WTC11 (cell line): ENCODE results near the gene OPN5. TPM values are rescaled to one million over a fixed set of nuclear protein-coding genes. Genes with fewer than 3 reads are reported as not detected.

ENCODE experiments used
- ATAC-seq: fragments of 200-7000 bp; cut with Tn5 transposase; 2 replicates; pipeline ENCODE4 v1.10.0; 2021; ENCODE audit warnings: mild to moderate bottlenecking, moderate library complexity
- CTCF ChIA-PET: fragments of 300-600 bp; sonication (Branson Sonifier 250); formaldehyde crosslinking; loops from one replicate; lab custom pipeline; 2021; ENCODE audit warnings: antibody characterized with exemption; lab: Charles Lee
- POLR2A ChIA-PET: fragments of 350-600 bp; sonication (Branson Sonifier 250); formaldehyde crosslinking; loops from one replicate; lab custom pipeline; 2021; ENCODE audit warnings: antibody characterized with exemption; lab: Charles Lee
- DNase-seq: peaks from one replicate; pipeline ENCODE4 v3.0.0; 2021; ENCODE audit warnings: low spot score
- H3K27ac Mint-ChIP-seq: 2 replicates; pipeline ENCODE4 v1.8.0; 2021; ENCODE audit warnings: mixed read lengths
- H3K27me3 Mint-ChIP-seq: 2 replicates; pipeline ENCODE4 v1.8.0; 2021; ENCODE audit warnings: low read depth, mild to moderate bottlenecking, moderate library complexity, mixed read lengths
- H3K36me3 Mint-ChIP-seq: 2 replicates; pipeline ENCODE4 v1.8.0; 2021; ENCODE audit warnings: mixed read lengths
- H3K4me1 Mint-ChIP-seq: 2 replicates; pipeline ENCODE4 v1.8.0; 2022; ENCODE audit warnings: mixed read lengths
- H3K4me3 Mint-ChIP-seq: 2 replicates; pipeline ENCODE4 v1.8.0; 2021; ENCODE audit warnings: mild to moderate bottlenecking, moderate library complexity, mixed read lengths
- H3K9me3 Mint-ChIP-seq: 2 replicates; pipeline ENCODE4 v1.8.0; 2021; ENCODE audit warnings: mixed read lengths
- CREB1 ChIP-seq: sonication (generic); formaldehyde crosslinking; IDR thresholded peaks from 2 replicates; pipeline ENCODE4 v1.8.0; 2023; ENCODE audit warnings: mild to moderate bottlenecking, missing genetic modification reagents
- ELF4 ChIP-seq: sonication (generic); formaldehyde crosslinking; IDR thresholded peaks from 2 replicates; pipeline ENCODE4 v1.8.1; 2022; ENCODE audit warnings: low read depth, mild to moderate bottlenecking, moderate library complexity, missing genetic modification reagents
- ESRRA ChIP-seq: sonication (generic); formaldehyde crosslinking; IDR thresholded peaks from 2 replicates; pipeline ENCODE4 v1.8.1; 2022; ENCODE audit warnings: mild to moderate bottlenecking, missing genetic modification reagents, borderline replicate concordance
- FOXP1 ChIP-seq: sonication (generic); formaldehyde crosslinking; IDR thresholded peaks from 2 replicates; pipeline ENCODE4 v1.8.0; 2022; ENCODE audit warnings: missing genetic modification reagents, mild to moderate bottlenecking, moderate library complexity, borderline replicate concordance
- GTF2I ChIP-seq: fragments of 250-450 bp; sonication (Bioruptor Pico); conservative IDR thresholded peaks from 2 replicates; pipeline ENCODE4 v1.4.0; 2021; ENCODE audit warnings: mild to moderate bottlenecking
- JUN ChIP-seq: sonication (generic); formaldehyde crosslinking; IDR thresholded peaks from 2 replicates; pipeline ENCODE4 v1.8.0; 2023; ENCODE audit warnings: mild to moderate bottlenecking, missing genetic modification reagents
- MLX ChIP-seq: sonication (generic); formaldehyde crosslinking; IDR thresholded peaks from 2 replicates; pipeline ENCODE4 v1.8.1; 2023; ENCODE audit warnings: mild to moderate bottlenecking, missing genetic modification reagents, moderate library complexity
- MXD4 ChIP-seq: fragments of 250-450 bp; sonication (Bioruptor Pico); IDR thresholded peaks from 2 replicates; pipeline ENCODE4 v1.8.0; 2021; ENCODE audit warnings: mild to moderate bottlenecking, moderate library complexity, borderline replicate concordance
- NFATC4 ChIP-seq: fragments of 250-450 bp; sonication (Bioruptor Pico); IDR thresholded peaks from 2 replicates; pipeline ENCODE4 v1.9.0; 2021; ENCODE audit warnings: mild to moderate bottlenecking
- SMAD3 ChIP-seq: sonication (generic); formaldehyde crosslinking; IDR thresholded peaks from 2 replicates; pipeline ENCODE4 v1.8.0; 2022; ENCODE audit warnings: missing genetic modification reagents, mild to moderate bottlenecking, borderline replicate concordance
- SOX15 ChIP-seq: fragments of 250-450 bp; sonication (Bioruptor Pico); IDR thresholded peaks from 2 replicates; pipeline ENCODE4 v1.9.0; 2021; ENCODE audit warnings: mild to moderate bottlenecking
- ZNF121 ChIP-seq: sonication (generic); formaldehyde crosslinking; IDR thresholded peaks from 2 replicates; pipeline ENCODE4 v1.8.0; 2023; ENCODE audit warnings: missing genetic modification reagents
- ZNF263 ChIP-seq: sonication (generic); formaldehyde crosslinking; IDR thresholded peaks from 2 replicates; pipeline ENCODE4 v1.8.1; 2022; ENCODE audit warnings: low read depth, mild to moderate bottlenecking, moderate library complexity, missing genetic modification reagents
- ZNF281 ChIP-seq: sonication (generic); formaldehyde crosslinking; IDR thresholded peaks from 2 replicates; pipeline ENCODE4 v1.8.0; 2023; ENCODE audit warnings: mild to moderate bottlenecking, missing genetic modification reagents
- ZNF416 ChIP-seq: fragments of 250-450 bp; sonication (Bioruptor Pico); IDR thresholded peaks from 2 replicates; pipeline ENCODE4 v1.9.0; 2021; ENCODE audit warnings: mild to moderate bottlenecking, inconsistent platforms
- total RNA-seq: library from RNA; stranded (reverse); gene quantifications from 3 replicates; pipeline ENCODE4 v1.2.3, GENCODE V29; 2021
- TF ChIP-seq, protein P1 (sequence below): sonication (generic); formaldehyde crosslinking; IDR thresholded peaks from 2 replicates; pipeline ENCODE4 v1.8.0; 2023; ENCODE audit warnings: missing genetic modification reagents
- TF ChIP-seq, protein P2 (sequence below): fragments of 250-450 bp; sonication (Bioruptor Pico); conservative IDR thresholded peaks from 2 replicates; pipeline ENCODE4 v1.9.0; 2021; ENCODE audit warnings: mild to moderate bottlenecking
- TF ChIP-seq, protein P3 (sequence below): sonication (generic); formaldehyde crosslinking; conservative IDR thresholded peaks from 2 replicates; pipeline ENCODE4 v1.8.1; 2022; ENCODE audit warnings: mild to moderate bottlenecking, missing genetic modification reagents
- TF ChIP-seq, protein P4 (sequence below): sonication (generic); formaldehyde crosslinking; conservative IDR thresholded peaks from 2 replicates; pipeline ENCODE4 v1.8.1; 2023; ENCODE audit warnings: mild to moderate bottlenecking, low read depth, missing genetic modification reagents, moderate library complexity

OPN5 gene
- total RNA-seq, 1 experiment from 2014 or later, result not detected

GRCh38 chr6:47852727-47853126 is 70.9 kb downstream of the OPN5 start (continued):
- TF ChIP-seq, protein P1, sequence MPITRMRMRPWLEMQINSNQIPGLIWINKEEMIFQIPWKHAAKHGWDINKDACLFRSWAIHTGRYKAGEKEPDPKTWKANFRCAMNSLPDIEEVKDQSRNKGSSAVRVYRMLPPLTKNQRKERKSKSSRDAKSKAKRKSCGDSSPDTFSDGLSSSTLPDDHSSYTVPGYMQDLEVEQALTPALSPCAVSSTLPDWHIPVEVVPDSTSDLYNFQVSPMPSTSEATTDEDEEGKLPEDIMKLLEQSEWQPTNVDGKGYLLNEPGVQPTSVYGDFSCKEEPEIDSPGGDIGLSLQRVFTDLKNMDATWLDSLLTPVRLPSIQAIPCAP, result no peak
- TF ChIP-seq SMAD3 (CRISPR knock-in tag) (no peak), ZNF281 (no peak), ZNF121 (no peak), ZNF263 (CRISPR knock-in tag) (no peak), ZNF416 (no peak)
- TF ChIP-seq, all 79 proteins: peak for 0

DNA sequence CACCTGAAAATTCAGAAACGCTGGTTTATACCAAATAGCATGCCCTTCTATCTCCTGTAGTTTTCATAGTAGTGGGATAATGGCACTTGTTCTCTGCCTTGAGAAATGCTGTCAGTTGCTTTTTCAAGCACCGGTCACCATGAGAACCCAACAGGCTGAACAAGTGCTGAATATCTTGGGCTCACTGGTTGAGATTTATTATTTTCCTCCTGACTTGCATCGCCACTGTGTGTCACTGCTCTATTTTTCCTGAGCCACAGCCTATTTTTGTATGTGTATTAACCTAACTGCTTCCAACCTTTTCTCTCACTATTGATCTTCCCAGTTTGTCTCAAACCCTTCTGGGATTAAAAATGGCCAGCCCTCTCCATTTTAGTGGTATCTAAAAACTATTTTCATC is 71.9 kb downstream of the OPN5 start:
- TF ChIP-seq GTF2I (CRISPR knock-in tag), result no peak
- TF ChIP-seq ELF4, result no peak
- TF ChIP-seq, protein P2, sequence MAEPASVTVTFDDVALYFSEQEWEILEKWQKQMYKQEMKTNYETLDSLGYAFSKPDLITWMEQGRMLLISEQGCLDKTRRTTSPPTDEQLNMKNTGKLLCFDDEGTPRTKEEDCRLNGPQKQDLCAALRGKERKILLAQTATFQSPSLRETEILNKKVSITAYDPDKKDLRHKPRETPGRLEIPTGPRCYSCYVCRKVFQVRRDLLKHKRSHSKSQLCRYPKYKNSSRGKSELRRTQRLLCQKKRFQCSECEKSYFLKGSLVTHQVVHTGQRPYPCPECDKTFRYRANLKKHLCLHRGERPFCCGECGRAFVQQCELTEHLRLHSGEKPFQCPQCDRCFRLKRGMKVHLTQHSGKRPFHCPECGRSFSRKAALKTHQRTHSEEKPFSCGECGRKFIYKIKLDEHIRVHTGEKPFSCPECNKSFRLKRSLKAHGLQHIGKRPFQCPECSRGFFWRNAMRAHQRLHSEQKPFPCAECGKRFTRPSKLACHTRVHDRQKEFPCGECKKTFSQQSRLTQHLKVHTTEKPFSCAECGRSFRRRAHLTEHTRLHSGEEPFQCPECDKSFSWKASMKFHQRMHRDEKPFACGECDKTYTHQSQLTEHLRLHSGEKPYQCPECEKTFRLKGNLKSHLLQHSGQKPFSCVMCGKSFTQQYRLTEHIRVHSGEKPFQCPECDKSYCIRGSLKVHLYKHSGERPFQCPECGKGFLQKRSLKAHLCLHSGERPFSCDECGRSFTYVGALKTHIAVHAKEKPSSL (CRISPR knock-in tag), result no peak
- no peak for TF ChIP-seq NFATC4
- TF ChIP-seq, protein P3, sequence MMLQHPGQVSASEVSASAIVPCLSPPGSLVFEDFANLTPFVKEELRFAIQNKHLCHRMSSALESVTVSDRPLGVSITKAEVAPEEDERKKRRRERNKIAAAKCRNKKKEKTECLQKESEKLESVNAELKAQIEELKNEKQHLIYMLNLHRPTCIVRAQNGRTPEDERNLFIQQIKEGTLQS (CRISPR knock-in tag), result no peak
- TF ChIP-seq, all 79 proteins: peak for 0
- Mint-ChIP-seq H3K36me3 (no peaks in the 10 kb centered on the region), H3K4me3 (no peak overlapping the region), H3K27ac (no peak overlapping the region), H3K4me1 (peaks cover 5% of the 10 kb centered on the region), H3K9me3 (no peaks in the 10 kb centered on the region), H3K27me3 (no peaks in the 10 kb centered on the region)
- DNase-seq, result no peak
- ChIA-PET POLR2A (no interaction called here), CTCF (no interaction called here)
- no peak for ATAC-seq

DNA sequence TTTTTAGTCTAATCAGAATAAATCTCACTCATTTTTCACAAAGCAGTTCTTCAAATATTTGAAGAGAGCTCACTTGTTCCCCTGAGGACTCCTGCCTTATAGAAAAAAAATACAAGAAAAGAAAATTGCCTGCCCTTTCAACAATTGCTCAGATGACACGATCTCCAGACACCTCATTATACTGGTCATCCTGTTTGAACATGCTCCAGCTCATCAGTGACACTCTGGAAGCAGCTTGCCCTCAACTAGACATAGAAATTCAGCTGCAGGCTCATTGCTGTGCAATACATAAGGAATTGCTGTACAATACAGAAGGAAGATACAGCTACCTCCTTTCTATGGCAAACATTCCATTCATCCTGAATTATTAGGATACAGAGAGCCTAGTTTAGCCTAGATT is 73.1 kb downstream of the OPN5 start:
- Mint-ChIP-seq H3K4me1 (peaks cover 13% of the 10 kb centered on the region), H3K4me3 (no peak overlapping the region), H3K27me3 (no peaks in the 10 kb centered on the region), H3K9me3 (no peaks in the 10 kb centered on the region), H3K36me3 (no peaks in the 10 kb centered on the region), H3K27ac (peak overlapping the region; percentile 26; the same call in 1 of the 2 replicates)
- POLR2A ChIA-PET, result no interaction called here
- ATAC-seq, result no peak
- CTCF ChIA-PET, result no interaction called here
- no peak for DNase-seq
- TF ChIP-seq GTF2I (CRISPR knock-in tag) (no peak), ZNF281 (no peak), FOXP1 (CRISPR knock-in tag) (no peak), JUN (CRISPR knock-in tag) (no peak), CREB1 (no peak), MLX (CRISPR knock-in tag) (no peak), ZNF121 (no peak), SMAD3 (CRISPR knock-in tag) (no peak), MXD4 (CRISPR knock-in tag) (no peak), ESRRA (no peak), SOX15 (CRISPR knock-in tag) (no peak)
- TF ChIP-seq, protein P4, sequence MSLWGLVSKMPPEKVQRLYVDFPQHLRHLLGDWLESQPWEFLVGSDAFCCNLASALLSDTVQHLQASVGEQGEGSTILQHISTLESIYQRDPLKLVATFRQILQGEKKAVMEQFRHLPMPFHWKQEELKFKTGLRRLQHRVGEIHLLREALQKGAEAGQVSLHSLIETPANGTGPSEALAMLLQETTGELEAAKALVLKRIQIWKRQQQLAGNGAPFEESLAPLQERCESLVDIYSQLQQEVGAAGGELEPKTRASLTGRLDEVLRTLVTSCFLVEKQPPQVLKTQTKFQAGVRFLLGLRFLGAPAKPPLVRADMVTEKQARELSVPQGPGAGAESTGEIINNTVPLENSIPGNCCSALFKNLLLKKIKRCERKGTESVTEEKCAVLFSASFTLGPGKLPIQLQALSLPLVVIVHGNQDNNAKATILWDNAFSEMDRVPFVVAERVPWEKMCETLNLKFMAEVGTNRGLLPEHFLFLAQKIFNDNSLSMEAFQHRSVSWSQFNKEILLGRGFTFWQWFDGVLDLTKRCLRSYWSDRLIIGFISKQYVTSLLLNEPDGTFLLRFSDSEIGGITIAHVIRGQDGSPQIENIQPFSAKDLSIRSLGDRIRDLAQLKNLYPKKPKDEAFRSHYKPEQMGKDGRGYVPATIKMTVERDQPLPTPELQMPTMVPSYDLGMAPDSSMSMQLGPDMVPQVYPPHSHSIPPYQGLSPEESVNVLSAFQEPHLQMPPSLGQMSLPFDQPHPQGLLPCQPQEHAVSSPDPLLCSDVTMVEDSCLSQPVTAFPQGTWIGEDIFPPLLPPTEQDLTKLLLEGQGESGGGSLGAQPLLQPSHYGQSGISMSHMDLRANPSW, result no peak
- TF ChIP-seq, protein P1, result no peak
- TF ChIP-seq, protein P3 (CRISPR knock-in tag), result no peak
